HG03066 (cell line): ENCODE data around the gene MYLK2.

Experiments used
- ATAC-seq: cut with Tn5 transposase; IDR thresholded peaks from one replicate; pipeline ENCODE4 v1.9.1; 2021; ENCODE audit warnings: low read depth; ENCODE audit not compliant: unreplicated experiment

Gene MYLK2

DNA sequence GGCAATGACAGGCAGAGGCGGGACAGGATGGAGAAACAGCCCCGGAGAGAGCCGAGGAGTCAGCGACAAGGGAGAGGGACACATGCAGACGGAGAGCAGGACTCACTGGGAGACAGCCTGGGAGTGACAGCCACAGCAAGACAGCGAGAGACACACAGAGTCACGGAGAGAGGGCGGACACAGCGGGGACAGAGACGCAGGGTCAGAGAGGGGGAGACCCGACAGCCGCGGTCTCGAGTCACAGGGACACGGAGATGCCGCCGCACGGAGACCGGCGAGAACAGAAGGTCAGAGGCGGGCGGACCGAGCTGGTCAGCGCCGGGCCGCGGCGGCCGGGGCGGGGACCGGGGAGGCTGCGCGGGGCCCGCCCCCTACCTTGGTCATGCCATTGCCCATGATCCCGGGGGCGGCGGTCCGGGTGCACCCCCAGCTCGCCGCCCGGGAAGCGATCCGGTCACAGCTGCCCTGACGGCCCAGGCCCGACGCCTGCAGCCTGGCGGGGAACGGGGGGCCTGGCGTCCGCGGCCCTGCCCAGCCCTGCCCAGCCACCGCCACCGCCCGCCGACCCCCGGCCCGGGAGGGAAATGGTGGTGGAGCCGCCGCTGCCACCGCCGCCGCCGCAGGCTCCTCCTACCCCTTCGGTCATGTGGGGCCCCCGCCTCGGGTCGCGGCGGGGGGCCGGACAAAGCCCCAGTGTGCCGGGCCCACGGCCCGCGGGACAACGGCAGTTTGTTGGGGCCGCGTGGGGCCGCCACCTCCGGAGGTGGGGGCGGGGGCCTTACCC, 51.0 kb downstream of the MYLK2 start, which contains the start of the genes DUSP15 and TTLL9:
Gene DUSP15 (minus strand): TSS at position 586 of the 784 bp plus-strand sequence. CDS start 190 bp downstream, at position 396.
Gene TTLL9 (plus strand): TSS at position 693 of the 784 bp plus-strand sequence. CDS start 493 bp downstream, outside the sequence.
- ATAC-seq: no peak

DNA sequence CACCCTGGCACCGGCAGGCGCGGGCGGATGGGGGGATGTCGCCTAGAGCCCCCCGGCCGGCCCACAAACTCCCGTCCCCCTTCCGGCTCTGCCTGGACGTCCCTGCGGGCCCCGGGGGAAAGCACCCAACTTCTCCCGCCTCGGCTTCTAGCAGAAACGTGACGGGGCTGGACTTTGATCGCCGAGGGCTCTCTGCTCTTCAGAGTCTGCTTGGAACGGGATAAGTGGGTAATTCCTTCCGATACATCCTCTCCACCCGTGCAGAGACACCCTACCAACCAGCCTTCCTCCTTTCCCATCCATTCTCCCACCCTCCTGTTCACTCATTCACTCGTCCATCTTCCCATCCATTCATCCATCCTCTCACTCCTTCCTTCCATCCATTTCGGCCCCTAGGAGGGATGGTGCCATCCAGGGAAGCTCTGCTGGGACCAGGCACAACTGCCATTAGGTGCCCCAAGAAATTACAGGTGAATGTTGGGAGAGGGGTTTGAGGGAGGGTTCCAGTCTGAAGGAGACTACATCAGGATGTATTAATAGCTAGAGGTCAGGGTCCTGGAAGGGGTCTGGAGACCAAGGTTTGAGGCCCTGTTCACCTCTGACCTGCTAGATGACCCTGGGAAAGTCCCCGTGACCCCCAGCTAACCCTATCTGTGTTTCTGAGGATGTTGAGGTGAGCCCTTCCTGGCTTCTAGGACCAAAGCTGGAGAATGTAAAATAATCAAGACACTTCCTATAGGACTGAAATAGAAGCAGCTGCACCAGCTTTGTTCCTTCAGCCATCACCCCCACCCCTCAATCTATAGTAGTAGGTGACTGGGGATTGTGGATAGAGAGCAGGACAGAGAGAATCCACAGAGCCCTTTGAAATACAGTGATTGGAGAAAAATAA, 51.8 kb downstream of the MYLK2 start:
- ATAC-seq: no peak

DNA sequence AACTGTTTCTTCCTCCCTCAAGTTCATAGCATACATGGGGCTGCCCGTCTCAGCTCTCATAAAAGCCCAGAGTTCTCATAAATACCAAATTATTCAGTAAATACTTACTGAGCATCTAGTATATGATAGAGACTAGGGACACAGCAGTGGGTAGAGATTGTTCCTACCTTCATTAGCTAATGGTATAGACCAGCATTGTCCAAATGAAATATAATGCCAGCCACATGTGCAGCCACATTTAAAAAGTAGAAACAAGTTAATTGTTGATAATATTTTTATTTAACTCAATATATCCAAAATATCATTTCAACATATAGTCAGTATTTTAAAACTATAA, 52.4 kb downstream of the MYLK2 start:
- ATAC-seq: no peak

DNA sequence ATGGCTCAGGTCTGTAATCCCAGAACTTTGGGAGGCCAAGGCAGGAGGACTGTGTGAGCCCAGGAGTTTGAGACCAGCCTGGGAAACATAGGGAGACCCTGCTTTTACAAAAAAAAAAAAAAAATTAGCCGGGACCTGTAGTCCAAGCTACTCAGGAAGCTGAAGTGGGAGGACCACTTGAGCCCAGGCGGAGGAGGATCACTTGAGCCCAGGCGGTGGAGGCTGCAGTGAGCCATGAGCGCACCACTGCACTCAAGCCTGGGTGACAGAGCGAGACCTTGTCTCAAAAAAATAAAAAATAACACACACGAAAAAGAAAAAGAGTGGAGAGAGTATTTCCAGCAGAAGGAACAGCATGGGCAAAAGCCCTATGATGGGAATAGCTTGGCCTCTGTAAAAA, 53.2 kb downstream of the MYLK2 start:
- ATAC-seq: no peak

DNA sequence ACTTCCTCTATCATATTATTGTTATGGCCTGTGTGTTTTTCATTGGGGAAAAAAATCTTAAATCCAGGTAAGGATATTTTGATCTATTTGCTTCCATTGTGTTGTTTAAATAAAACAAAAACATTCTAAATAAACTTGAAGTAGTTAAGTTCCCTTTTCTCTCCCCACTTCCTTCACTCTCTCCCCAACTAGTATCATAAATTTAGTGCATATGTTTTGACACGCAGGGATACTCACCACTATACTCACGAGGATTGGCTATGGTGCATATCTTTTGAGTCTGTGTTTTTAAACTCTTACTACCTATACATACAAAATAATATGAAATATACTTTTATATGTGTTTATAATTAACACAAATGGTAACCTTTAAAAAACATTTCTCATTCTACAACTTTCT, 56.5 kb downstream of the MYLK2 start:
- no peak for ATAC-seq

DNA sequence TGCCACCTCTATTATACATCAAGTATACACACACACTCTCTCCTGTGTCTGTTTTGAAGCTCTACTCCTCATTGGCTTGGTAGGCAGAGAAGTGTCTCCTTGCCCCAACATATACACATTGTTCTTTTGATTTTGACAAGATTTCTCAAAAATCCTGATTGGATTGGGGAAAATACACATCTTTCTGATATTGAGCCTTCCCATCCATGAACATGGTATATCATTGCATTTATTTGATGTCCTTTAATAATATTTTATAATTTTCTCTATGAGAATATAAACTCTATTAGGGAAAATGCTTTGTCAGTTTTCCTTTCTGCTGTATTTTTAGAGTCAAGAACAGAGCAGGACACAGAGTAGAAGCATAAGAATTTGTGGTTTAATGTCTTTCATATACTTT, 58.5 kb downstream of the MYLK2 start:
- ATAC-seq: no peak

DNA sequence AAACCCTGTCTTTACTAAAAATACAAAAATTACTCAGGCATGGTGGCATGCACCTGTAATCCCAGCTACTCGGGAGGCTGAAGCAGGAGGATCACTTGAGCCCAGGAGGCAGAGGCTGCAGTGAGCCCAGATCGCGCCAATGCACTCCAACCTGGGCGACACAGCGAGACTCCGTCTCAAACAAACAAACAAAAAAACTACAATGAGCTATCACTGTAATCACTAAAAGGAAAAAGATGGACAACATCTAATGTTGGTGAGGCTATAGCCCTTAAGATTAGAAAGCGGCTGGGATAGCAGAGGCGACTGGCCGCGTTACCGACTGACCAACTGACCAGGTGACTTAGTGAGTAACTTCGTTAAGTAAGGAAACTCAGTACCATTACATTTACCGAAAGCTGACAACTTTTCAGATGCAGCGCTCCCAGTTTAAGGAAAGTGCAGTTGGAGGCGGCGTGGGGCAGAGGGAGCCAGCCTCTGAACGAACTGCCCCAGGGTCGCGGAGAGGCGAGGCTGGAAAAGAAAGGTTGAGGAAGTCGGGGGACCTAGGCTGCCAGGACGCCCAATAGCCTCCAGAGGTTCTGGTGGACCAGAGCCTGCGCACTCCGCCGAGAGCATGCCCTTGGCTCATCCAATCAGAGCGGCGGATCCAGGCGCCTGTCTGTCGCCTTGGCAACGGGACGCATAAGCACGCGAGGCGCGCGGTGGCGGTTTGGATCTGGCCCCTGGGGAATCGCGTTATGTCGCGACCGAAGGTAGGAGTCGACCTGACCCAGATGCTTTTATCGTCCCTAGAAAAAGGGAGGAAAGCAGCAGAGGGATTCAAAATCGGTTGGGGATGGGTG, 60.2 kb downstream of the MYLK2 start:
- ATAC-seq: peak; percentile 73

DNA sequence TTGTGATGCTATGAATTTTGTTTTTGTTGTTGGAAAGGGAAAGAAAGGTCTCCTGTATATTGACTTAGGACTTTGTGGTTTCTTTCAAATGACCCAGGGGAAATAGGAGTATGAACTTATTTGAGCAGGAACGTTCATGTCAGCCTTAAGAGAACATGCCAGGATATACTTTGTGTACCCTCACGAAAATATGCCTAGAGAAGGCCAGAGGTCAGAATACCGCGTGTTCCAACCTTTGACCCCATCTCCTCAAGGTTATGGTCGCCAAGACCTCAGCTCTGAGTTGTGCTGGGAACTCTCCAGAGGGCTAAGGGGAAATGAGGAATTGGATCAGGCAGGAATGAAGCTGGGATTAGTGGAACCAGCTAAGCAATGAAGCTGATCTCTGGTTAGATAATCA, 62.8 kb downstream of the MYLK2 start:
- no peak for ATAC-seq

DNA sequence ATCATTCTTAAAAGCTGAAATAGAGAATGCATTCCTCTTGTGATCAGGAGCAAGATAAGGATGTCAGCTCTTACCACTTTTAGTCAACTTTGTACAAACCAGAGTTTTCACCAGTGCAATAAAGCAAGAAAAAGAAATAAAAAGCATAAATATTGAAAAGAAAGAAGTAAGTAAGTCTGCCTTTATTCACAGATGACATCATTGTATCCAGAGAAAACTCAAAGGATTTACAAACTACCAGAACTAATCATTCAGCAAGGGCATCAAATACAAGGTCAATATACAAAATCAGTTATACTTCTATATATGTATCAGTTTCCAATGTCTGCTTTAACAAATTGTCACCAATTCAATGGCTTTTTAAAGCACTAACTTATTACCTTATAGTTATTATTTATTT, 64.7 kb downstream of the MYLK2 start:
- ATAC-seq: no peak
